GM12878 (cell line): ENCODE results near the gene SEBOX. TPM values are rescaled to one million over a fixed set of nuclear protein-coding genes. Genes with fewer than 3 reads are reported as not detected.

Experiments
- ATAC-seq: fragments of 200-7000 bp; cut with Tn5 transposase; 3 replicates; pipeline ENCODE4 v1.9.1; 2020; ENCODE audit warnings: mild to moderate bottlenecking, moderate library complexity
- BruUV-seq: library from RNA; stranded (reverse); fragments of 400-500 nt; replicated peaks from 2 replicates; lab custom pipeline; 2021; lab: Mats Ljungman, UMichigan
- CTCF ChIA-PET: fragments of 300-600 bp; sonication (Branson Sonifier 250); formaldehyde crosslinking; extraction: SDS; loops from one replicate; lab custom pipeline; 2021; ENCODE audit warnings: inconsistent platforms; lab: Yijun Ruan, JAX
- POLR2A ChIA-PET: fragments of 350-600 bp; formaldehyde crosslinking; extraction: SDS; loops from one replicate; lab custom pipeline; 2021; ENCODE audit warnings: inconsistent platforms; lab: Charles Lee
- RAD21 ChIA-PET: fragments of 300-600 bp; sonication (Branson Sonifier 250); formaldehyde crosslinking; loops from one replicate; lab custom pipeline; 2023; ENCODE audit warnings: antibody characterized with exemption; ENCODE audit not compliant: unreplicated experiment; lab: Charles Lee
- SMC1A ChIA-PET: fragments of 300-600 bp; sonication (Branson Sonifier 250); formaldehyde crosslinking; loops from one replicate; lab custom pipeline; 2023; ENCODE audit not compliant: unreplicated experiment, uncharacterized antibody; lab: Charles Lee
- DNase-seq: peaks from one replicate; pipeline ENCODE4 v3.0.0-alpha.2; 2011; ENCODE audit warnings: low read depth, low spot score
- FAIRE-seq: peaks from 3 replicates; lab custom pipeline; 2011; peaks lifted over from hg19 to GRCh38; lab: Jason Lieb, UNC
- H2AFZ ChIP-seq: 2 replicates; pipeline ENCODE4 v1.6.0; 2011; ENCODE audit warnings: low read depth, low read length, control low read depth; ENCODE audit not compliant: control insufficient read depth
- H3K27ac ChIP-seq: 2 replicates; pipeline ENCODE4 v1.5.1; 2011; ENCODE audit warnings: control low read depth; ENCODE audit not compliant: control insufficient read depth, insufficient read depth
- H3K27me3 ChIP-seq, 2 experiments: replicated peaks in 1 of 2; 2 replicates each; pipeline versions ENCODE4 v1.6.0 to v1.6.1; 2011; ENCODE audit warnings: low read length in 1 of 2; ENCODE audit not compliant: control insufficient read depth in 2 of 2, insufficient read depth in 2 of 2
- H3K36me3 ChIP-seq, 2 experiments: 2 replicates each; pipeline ENCODE4 v1.5.1; 2011; ENCODE audit warnings: low read length in 1 of 2; ENCODE audit not compliant: control insufficient read depth in 2 of 2, insufficient read depth in 2 of 2
- H3K4me1 ChIP-seq: 2 replicates; pipeline ENCODE4 v1.6.1; 2011; ENCODE audit warnings: mild to moderate bottlenecking, low read length, moderate library complexity, mixed read lengths; ENCODE audit not compliant: control insufficient read depth, insufficient read depth
- H3K4me2 ChIP-seq: 2 replicates; pipeline ENCODE4 v1.6.0; 2011; ENCODE audit warnings: control low read depth; ENCODE audit not compliant: control insufficient read depth, insufficient read depth
- H3K4me3 ChIP-seq: fragments of 200-600 bp; sonication (generic); 2 replicates; pipeline ENCODE4 v1.5.1; 2016
- H3K79me2 ChIP-seq: 2 replicates; pipeline ENCODE4 v1.6.0; 2011; ENCODE audit warnings: low read length; ENCODE audit not compliant: control insufficient read depth, insufficient read depth
- H3K9ac ChIP-seq: 2 replicates; pipeline ENCODE4 v1.8.0; 2011; ENCODE audit warnings: low read length, control low read depth, mixed read lengths; ENCODE audit not compliant: control insufficient read depth, insufficient read depth
- H3K9me3 ChIP-seq: replicated peaks from 3 replicates; pipeline ENCODE4 v1.5.1; 2011; ENCODE audit warnings: mild to moderate bottlenecking, low read length; ENCODE audit not compliant: control insufficient read depth, insufficient read depth
- H4K20me1 ChIP-seq: 2 replicates; pipeline ENCODE4 v1.6.0; 2011; ENCODE audit not compliant: control insufficient read depth, insufficient read depth
- BHLHE40 ChIP-seq, 2 experiments: fragments of 450-650 bp in 1 of 2; IDR thresholded peaks; 2 replicates each; pipeline ENCODE4 v1.6.1; 2011 to 2017; ENCODE audit warnings: low read depth in 2 of 2, borderline replicate concordance in 1 of 2, improper control_type of control experiment in 1 of 2, low read length in 1 of 2, mild to moderate bottlenecking in 1 of 2
- FOXK2 ChIP-seq: fragments of 450-650 bp; IDR thresholded peaks from 2 replicates; pipeline ENCODE4 v1.6.1; 2017; ENCODE audit warnings: mild to moderate bottlenecking, moderate library complexity
- FOXM1 ChIP-seq: IDR thresholded peaks from 2 replicates; pipeline ENCODE4 v1.6.1; 2012; ENCODE audit warnings: low read depth, mild to moderate bottlenecking, inconsistent platforms, low read length, moderate library complexity
- KLF5 ChIP-seq: fragments of 450-650 bp; IDR thresholded peaks from 2 replicates; pipeline ENCODE4 v1.6.1; 2014; ENCODE audit warnings: mild to moderate bottlenecking; ENCODE audit not compliant: partially characterized antibody
- PRDM15 ChIP-seq: fragments of 450-650 bp; formaldehyde crosslinking; IDR thresholded peaks from 2 replicates; pipeline ENCODE4 v1.4.0; 2020; ENCODE audit warnings: mild to moderate bottlenecking, moderate library complexity
- RAD21 ChIP-seq: IDR thresholded peaks from 2 replicates; pipeline ENCODE4 v1.6.1; 2011; ENCODE audit warnings: mild to moderate bottlenecking, low read depth, low read length, moderate library complexity; ENCODE audit not compliant: insufficient read depth
- SMAD5 ChIP-seq: IDR thresholded peaks from 2 replicates; pipeline ENCODE4 v1.6.1; 2016; ENCODE audit warnings: antibody characterized with exemption, low read depth
- SREBF1 ChIP-seq: IDR thresholded peaks from 2 replicates; pipeline ENCODE4 v1.6.1; 2012; ENCODE audit warnings: mild to moderate bottlenecking, low read length
- SUPT20H ChIP-seq: IDR thresholded peaks from 2 replicates; pipeline ENCODE4 v1.6.1; 2011; ENCODE audit warnings: low read depth, mild to moderate bottlenecking, low read length, moderate library complexity, borderline replicate concordance; ENCODE audit not compliant: control insufficient read depth
- SUZ12 ChIP-seq: fragments of 200-600 bp; sonication (generic); IDR thresholded peaks from one replicate; pipeline ENCODE4 v1.6.1; 2018; ENCODE audit warnings: antibody characterized with exemption, mild to moderate bottlenecking; ENCODE audit not compliant: unreplicated experiment
- TCF3 ChIP-seq: IDR thresholded peaks from 2 replicates; pipeline ENCODE4 v1.6.1; 2012; ENCODE audit warnings: low read depth, mild to moderate bottlenecking, low read length, borderline replicate concordance; ENCODE audit not compliant: insufficient read depth
- ZNF274 ChIP-seq: IDR thresholded peaks from one replicate; pipeline ENCODE4 v1.8.0; 2011; ENCODE audit not compliant: insufficient read length, insufficient read depth
- ZNF687 ChIP-seq: fragments of 450-650 bp; IDR thresholded peaks from 2 replicates; pipeline ENCODE4 v1.6.1; 2017; ENCODE audit warnings: mild to moderate bottlenecking, moderate library complexity
- WGBS: methylation state at CpG from one replicate; pipeline ENCODE4 v1.1.6; 2016; ENCODE audit warnings: low lambda C conversion rate; ENCODE audit not compliant: insufficient replicate concordance, insufficient coverage; ENCODE audit errors: missing lambda C conversion rate; 5-methylcytosine and 5-hydroxymethylcytosine counted together
- in situ Hi-C: fragments of 300-500 bp; cut with MboI; formaldehyde crosslinking; loops from 9 replicates; pipeline ENCODE4 v1.14.3; 2018; ENCODE audit warnings: mixed read lengths
- intact Hi-C: fragments of 100-400 bp; cut with micrococcal nuclease; formaldehyde crosslinking; loops from one replicate; pipeline ENCODE4 v1.14.2; 2022; ENCODE audit not compliant: unreplicated experiment
- polyA plus RNA-seq, 11 experiments: library from polyadenylated mRNA; depleted of rRNA in 4 of 11; unstranded in 6 of 11; stranded (reverse) in 5 of 11; fragments of >200 nt; fragmentation: Nextera tagmentation in 4 of 11; fragmentation: Illumina TruSeq in 1 of 11; extraction: Ambion mirVana in 4 of 11; extraction: Trizol in 1 of 11; gene quantifications; 1 replicate in 1 of 11; 2 replicates in 10 of 11; pipeline versions ENCODE4 v1.2.1 to v1.2.3, GENCODE V29; 2011 to 2016; ENCODE audit warnings: inconsistent platforms in 2 of 11, missing spikeins in 2 of 11, low read depth in 1 of 11
- total RNA-seq, 4 experiments: library from RNA; depleted of rRNA in 3 of 4; stranded (reverse); fragments of >200 nt in 3 of 4; fragmentation: Illumina TruSeq in 1 of 4; extraction: Trizol in 1 of 4; gene quantifications; 2 replicates each; pipeline versions ENCODE4 v1.2.1 to v1.2.3, GENCODE V29; 2013 to 2021
- TF ChIP-seq, protein P1 (sequence below): IDR thresholded peaks from 2 replicates; pipeline ENCODE4 v1.6.1; 2011; ENCODE audit warnings: low read depth, mild to moderate bottlenecking, low read length, moderate library complexity, borderline replicate concordance; ENCODE audit errors: extremely low read depth

The SEBOX gene
- total and polyA plus RNA-seq, 10 of the 15 experiments (the other 5 are each of a cell fraction or from before 2014, with no cell fraction given) = not detected

GRCh38 chr17:28313841-28314240 is 51.2 kb downstream of the SEBOX start:
- CTCF ChIA-PET = interaction anchor here (1.1 kb wide), 1 partner anchor 9 kb away, joined by 3 read pairs; no protein-coding TSS in a partner anchor
- Histone ChIP-seq H3K4me3 (no peak overlapping the region), H4K20me1 (no peaks in the 10 kb centered on the region), H3K36me3 (no peaks in the 10 kb centered on the region; a peak in 1 of 4 replicates), H3K79me2 (no peaks in the 10 kb centered on the region), H3K4me2 (no peak overlapping the region), H3K9me3 (no peaks in the 10 kb centered on the region), H2AFZ (no peak overlapping the region), H3K4me1 (no peaks in the 10 kb centered on the region; the same call in 1 of the 2 replicates), H3K27ac (no peak overlapping the region), H3K9ac (no peak overlapping the region), H3K27me3 (no peaks in the 10 kb centered on the region)
- in situ Hi-C loops (no loop called here), intact Hi-C loops (loop anchor here (10.0 kb wide), 1 partner anchor 259 kb away; no protein-coding TSS in a partner anchor)
- WGBS = 48% methylated on average over 2 of the region's 2 CpGs
- POLR2A ChIA-PET = no interaction called here
- DNase-seq = no peak
- no peak for FAIRE-seq
- SMC1A ChIA-PET = no interaction called here
- no peak for ATAC-seq
- RAD21 ChIA-PET = no interaction called here
- BruUV-seq = no TSS peak
- TF ChIP-seq SMAD5 (no peak), SREBF1 (no peak), PRDM15 (CRISPR knock-in tag) (no peak), RAD21 (no peak), FOXK2 (no peak), ZNF274 (no peak), SUPT20H (no peak), KLF5 (no peak), BHLHE40 (IDR thresholded peaks at IDR 0.05; ENCODE audit: borderline replicate concordance in 1 of 2, low read depth in 2 of 2, low read length in 1 of 2) (no peak), ZNF687 (no peak), FOXM1 (no peak), SUZ12 (no peak), TCF3 (no peak)
- TF ChIP-seq, protein P1, sequence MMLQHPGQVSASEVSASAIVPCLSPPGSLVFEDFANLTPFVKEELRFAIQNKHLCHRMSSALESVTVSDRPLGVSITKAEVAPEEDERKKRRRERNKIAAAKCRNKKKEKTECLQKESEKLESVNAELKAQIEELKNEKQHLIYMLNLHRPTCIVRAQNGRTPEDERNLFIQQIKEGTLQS = no peak
